AG04449 (cell line): ENCODE results near the gene HMCES.

ENCODE experiments used
- CTCF ChIA-PET: fragments of 350-600 bp; formaldehyde crosslinking; extraction: SDS; loops from one replicate; lab custom pipeline; 2021; ENCODE audit warnings: antibody characterized with exemption; lab: Yijun Ruan, JAX
- POLR2A ChIA-PET: fragments of 400-600, 350-600 bp; formaldehyde crosslinking; extraction: SDS; loops from one replicate; lab custom pipeline; 2020; ENCODE audit warnings: antibody characterized with exemption, inconsistent platforms; lab: Yijun Ruan, JAX
- DNase-seq: peaks from one replicate; pipeline ENCODE4 v3.0.0-alpha.2; 2010; ENCODE audit warnings: low read depth, low spot score
- H3K4me3 ChIP-seq: 2 replicates; pipeline ENCODE4 v1.5.1; 2011; ENCODE audit warnings: low read depth, mild to moderate bottlenecking, control low read depth, low read length
- CTCF ChIP-seq: IDR thresholded peaks from one replicate; pipeline ENCODE4 v1.5.1; 2011; ENCODE audit warnings: mild to moderate bottlenecking, moderate library complexity, low read length, control low read depth, inconsistent platforms; ENCODE audit not compliant: insufficient read depth; ENCODE audit errors: missing control alignments

HMCES gene

GRCh38 chr3:129317848-129318247 is 39.2 kb downstream of the HMCES start:
- DNase-seq, result no peak

GRCh38 chr3:129318921-129319320 is 40.3 kb downstream of the HMCES start:
- no peak for DNase-seq
- POLR2A ChIA-PET, result no interaction called here
- no peak for TF ChIP-seq CTCF

More at GRCh38 chr3:129317848-129318247, 39.2 kb downstream of the HMCES start:
- no peak overlapping the region for H3K4me3 ChIP-seq
- ChIA-PET CTCF (interaction anchor here (0.9 to 2.7 kb wide), 4 partner anchors 9 to 347 kb away, joined by 5 to 29 read pairs (median 7); no protein-coding TSS in a partner anchor), POLR2A (no interaction called here)
- TF ChIP-seq CTCF, result no peak

GRCh38 chr3:129320261-129320660 is 41.6 kb downstream of the HMCES start:
- no peak for TF ChIP-seq CTCF
- POLR2A ChIA-PET, result no interaction called here
- no peak for DNase-seq
- CTCF ChIA-PET, result no interaction called here
- no peak overlapping the region for H3K4me3 ChIP-seq

More at GRCh38 chr3:129318921-129319320, 40.3 kb downstream of the HMCES start:
- CTCF ChIA-PET, result interaction anchor here (0.9 to 1.0 kb wide), 2 partner anchors 8 to 348 kb away, joined by 5 to 7 read pairs; no protein-coding TSS in a partner anchor
- H3K4me3 ChIP-seq, result no peak overlapping the region

- CTCF ChIA-PET, result interaction anchor here (2.1 kb wide), 1 partner anchor 62 kb away, joined by 5 read pairs; no protein-coding TSS in a partner anchor
- no peak overlapping the region for H3K4me3 ChIP-seq
- no peak for DNase-seq
- TF ChIP-seq CTCF, result no peak
- POLR2A ChIA-PET, result no interaction called here
Measured at GRCh38 chr3:129320825-129321487, 42.3 kb downstream of the HMCES start.

- POLR2A ChIA-PET, result no interaction called here
- CTCF ChIA-PET, result interaction anchor here (1.6 to 2.1 kb wide), 2 partner anchors 61 to 352 kb away, joined by 4 to 5 read pairs; no protein-coding TSS in a partner anchor
- no peak for TF ChIP-seq CTCF
- no peak overlapping the region for H3K4me3 ChIP-seq
- no peak for DNase-seq
Measured at GRCh38 chr3:129321887-129322286, 43.2 kb downstream of the HMCES start.

GRCh38 chr3:129323651-129324294 is 45.1 kb downstream of the HMCES start:
- peak; percentile 14 for TF ChIP-seq CTCF
- ChIA-PET CTCF (interaction anchor here (0.6 to 3.5 kb wide), 3 partner anchors 8 to 353 kb away, joined by 3 to 22 read pairs (median 10); a partner anchor contains a TSS), POLR2A (no interaction called here)
- no peak for DNase-seq
- no peak overlapping the region for H3K4me3 ChIP-seq
